ENCODE results near the gene ADAMTSL5. TPM values are rescaled to one million over a fixed set of nuclear protein-coding genes. Genes with fewer than 3 reads are reported as not detected.
"Not testable (repeated sequence)": the region's sequence is repeated elsewhere in the genome, so short reads cannot be mapped to it uniquely, and the experiment has no call there.

ADAMTSL5 gene
- total RNA-seq, 1 experiment from 2014 or later, result 0.57 TPM

DNA sequence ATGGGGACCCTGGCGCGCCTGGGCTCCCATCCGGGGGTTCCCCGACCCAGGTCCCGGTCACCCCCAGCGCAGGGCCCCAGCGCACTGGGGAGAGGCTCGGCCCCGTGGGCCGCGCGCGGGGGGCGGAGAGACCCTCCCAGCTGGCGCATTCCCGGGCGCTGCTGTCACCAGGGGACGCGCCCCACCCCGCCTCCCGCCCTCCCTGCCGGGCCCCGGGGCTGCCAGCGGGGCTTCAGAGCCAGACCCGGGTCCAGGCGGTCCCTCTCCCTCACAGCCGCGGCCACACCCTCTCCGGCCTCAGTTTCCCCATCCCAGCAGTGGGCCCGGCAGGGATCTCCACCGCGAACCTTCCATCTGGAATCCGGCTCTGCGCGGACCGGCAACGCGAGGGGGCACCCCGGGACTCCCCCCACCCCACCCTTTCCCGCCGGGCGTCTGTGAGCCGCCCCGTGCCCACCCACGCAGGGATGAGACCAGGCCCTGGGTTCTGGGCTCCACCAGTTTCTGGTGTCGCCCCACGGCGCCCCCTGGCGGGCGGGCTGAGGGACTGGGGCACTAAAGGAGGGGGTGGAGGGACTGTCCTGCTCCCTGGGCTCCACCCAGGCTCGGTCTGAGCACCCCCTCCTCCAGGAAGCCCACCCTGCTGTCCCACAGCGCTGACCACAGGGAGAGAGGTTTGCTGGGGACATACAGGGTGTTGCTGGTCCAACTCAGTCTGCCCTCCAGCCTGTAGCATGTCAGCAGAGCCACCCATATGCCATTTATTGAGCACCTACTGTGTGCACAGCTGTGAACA is 878 bp upstream of the ADAMTSL5 start:
- DNase-seq (ENCODE audit: low read depth), result peak; percentile 60

DNA sequence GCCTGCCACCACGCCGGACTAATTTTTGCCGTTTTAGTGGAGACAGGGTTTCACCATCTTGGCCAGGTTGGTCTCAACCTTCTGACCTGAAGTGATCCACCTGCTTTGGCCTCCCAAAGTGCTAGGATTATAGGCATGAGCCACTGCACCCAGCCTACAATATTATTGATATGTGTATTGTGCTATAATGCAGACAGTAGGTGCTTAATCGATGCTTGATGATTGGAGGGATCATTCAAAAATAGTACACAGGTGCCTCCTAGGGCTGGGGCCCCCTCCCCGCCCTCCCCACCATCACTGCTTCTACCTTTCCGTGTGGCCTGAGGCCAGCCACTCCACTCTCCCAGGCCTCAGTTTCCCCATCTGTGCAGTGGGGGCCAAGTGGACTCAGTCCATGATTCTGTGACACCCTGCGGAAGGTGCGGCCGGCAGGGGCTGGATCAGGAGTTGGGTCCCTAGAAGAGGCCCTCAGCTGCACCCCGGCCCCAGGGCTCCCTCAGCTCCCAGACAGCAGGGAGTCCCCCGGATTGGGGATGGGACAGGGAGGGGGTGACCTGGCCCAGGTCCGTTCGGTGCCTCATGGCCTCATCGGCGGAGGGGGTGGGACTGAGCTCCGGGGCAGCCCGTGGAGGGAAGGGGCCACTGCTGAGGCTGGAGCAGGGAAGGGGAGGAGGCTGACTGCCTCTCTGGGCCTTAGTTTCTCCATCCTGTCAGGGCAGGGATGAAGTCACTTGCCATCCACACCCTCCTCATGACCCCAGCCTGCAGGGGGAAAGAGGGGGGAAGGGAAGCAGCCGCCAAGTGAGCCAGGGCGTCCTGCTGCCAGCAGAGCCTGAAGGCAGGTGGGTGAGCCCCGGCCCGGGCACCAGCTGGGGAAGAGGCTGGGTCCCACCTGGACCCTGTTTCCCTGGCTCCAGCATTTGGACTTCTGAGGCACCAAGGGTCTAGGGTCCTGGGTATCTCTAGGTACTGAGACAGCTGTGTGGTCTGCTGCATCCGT is 1.2 kb downstream of the ADAMTSL5 start:
- no peak for DNase-seq (ENCODE audit: low read depth)

DNA sequence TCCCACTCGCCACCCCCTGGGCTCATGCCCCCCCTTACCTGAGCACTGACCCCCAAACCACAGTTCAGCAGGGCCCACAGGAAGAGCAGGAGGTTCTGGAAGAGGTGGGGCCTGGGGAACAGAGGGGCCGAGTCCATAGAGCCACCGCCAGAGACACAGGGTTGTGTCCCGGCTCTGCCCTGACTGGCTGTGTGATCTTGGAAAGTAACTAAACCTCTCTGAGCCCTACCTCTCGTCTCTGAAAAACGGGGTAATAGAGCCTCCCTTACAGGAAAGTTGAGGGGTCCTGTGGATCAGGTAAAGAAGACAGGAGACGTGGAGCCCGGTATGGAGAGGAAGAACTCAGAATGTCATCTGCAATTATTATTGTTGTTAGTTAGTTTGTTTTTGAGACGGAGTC is 2.0 kb downstream of the ADAMTSL5 start:
- no peak for DNase-seq (ENCODE audit: low read depth)

DNA sequence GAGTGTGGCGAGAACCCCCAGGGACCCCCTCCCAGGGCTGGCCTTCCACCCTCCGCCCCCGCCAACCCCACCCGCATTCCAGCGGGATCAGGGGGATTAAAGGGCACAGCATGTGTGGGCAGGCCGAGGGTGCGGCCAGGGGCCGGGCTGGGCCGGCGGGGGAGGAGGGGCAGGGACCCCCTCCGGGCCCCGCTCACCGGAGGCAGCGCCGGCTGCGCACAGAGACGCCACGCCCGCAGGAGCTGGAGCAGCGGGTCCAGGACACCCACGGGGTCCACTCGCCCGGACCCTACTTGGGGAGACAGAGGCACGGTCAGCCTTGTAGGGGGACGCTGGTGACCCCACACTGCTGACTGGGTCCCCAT is 2.4 kb downstream of the ADAMTSL5 start:
- DNase-seq (ENCODE audit: low read depth), result no peak

DNA sequence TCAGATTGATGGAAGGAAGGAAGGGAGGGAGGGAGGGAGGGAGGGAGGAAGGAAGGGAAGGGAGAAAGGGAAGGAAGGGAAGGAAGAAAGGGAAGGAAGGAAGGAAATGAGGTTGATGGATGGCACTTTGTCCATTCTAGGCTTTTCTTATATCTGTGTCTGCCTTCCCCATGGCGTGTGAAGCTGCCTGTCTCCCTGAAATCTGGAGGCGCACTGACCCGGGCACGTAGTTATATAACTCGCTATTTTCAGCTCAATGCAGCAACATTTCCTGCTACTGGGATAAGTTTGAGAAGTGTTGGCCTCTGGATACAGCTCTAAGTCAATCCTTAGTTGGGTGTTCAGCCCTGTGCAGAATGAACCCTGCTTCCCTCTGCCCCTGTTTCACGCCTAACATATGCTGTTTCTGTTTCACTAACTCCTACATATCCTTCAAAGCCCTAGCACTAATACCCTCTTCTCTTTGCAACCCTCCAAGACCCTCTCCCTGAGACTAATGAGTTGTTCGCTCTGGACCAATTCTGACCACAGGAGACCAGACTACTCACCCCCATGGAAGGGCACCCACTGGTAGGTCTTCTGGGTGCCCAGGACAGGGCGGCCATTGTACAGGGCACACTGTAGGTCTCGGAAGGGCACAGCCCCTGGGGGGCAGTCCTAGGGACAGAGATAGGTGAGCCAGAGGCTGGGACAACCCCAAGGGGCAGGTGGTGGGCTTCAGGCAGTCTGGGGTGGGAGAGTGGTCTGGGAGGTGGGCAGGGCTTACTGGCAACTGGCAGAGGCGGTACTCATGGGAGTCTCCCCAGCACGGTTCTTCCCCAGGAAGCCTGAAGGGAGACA is 3.0 kb downstream of the ADAMTSL5 start:
- no peak for DNase-seq (ENCODE audit: low read depth)

DNA sequence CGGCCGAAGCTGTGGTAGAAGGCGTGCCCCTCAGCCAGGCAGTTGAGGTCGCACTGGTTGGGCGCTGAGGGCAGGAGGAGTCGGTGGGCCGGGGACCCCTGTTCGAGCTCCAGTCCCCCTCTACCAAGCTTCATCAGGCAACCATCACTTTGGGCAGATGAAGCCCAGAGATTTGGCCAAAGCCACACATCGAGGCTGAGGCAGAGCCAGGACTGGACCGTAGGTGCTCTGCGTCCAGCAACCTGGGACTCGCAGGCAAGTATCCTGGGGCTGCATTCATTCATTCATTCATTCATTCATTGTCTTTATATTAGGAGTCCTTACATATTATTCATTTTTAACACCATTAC is 4.3 kb downstream of the ADAMTSL5 start:
- DNase-seq (ENCODE audit: low read depth), result no peak

DNA sequence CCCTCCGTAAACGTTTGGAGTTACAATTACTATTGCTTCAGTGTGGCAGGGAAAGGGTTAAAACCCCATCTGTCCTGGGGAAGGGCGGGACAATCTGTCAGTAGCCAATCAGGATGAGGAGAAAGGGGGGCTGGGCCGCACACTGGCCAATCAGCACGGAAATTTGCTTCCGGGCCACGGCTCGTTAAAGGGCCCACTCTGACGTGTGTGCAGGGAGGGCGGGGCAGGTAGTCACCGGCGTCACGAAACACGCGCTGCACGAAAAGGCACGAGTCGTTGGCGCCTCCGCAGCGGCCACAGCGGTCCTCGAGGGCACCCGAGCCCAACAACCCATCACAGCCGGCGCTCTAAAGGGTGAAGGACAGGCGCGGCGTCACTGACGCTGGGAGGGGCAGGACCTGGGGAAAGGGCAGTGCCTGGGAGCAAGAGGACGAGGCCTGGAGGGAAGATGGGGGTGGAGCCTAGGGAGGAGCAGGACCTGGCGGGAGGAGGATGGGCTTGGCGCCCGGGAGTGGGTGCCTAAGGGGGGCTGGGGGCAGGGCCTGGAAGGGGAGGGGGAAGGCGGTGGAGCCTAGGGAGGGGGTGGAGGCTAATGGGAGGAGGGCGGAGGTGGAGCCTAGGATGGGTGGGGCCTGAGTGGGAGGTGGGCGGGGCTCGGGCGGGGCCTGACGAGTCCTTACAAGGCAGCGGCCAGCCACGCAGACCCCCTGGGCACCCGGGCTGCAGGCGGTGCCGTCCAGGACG is 4.9 kb downstream of the ADAMTSL5 start:
- DNase-seq (ENCODE audit: low read depth), result peak; percentile 92

DNA sequence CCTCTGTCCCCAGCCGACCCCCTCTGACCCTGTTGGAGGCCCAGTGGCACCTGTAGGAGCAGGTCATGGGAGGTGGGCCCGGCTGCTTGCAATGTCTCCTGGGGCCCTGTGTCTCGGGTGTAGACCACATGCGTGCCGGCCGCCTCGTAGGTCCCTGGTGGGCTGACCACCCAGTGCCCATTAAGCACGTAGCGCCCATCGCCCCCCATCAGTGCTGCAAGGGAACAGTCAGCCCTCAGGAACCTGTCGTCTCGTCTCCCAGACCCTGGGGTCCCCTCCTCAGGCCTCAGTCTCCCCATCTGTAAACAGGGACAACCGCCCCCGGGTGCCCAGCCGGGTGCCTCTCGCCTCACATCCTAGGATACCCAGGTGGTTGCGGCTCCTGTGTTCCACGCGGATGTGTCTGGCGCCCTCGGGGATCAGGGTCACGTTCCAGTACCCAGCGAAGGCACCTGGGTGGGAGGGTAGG is 5.6 kb downstream of the ADAMTSL5 start:
- no peak for DNase-seq (ENCODE audit: low read depth)

DNA sequence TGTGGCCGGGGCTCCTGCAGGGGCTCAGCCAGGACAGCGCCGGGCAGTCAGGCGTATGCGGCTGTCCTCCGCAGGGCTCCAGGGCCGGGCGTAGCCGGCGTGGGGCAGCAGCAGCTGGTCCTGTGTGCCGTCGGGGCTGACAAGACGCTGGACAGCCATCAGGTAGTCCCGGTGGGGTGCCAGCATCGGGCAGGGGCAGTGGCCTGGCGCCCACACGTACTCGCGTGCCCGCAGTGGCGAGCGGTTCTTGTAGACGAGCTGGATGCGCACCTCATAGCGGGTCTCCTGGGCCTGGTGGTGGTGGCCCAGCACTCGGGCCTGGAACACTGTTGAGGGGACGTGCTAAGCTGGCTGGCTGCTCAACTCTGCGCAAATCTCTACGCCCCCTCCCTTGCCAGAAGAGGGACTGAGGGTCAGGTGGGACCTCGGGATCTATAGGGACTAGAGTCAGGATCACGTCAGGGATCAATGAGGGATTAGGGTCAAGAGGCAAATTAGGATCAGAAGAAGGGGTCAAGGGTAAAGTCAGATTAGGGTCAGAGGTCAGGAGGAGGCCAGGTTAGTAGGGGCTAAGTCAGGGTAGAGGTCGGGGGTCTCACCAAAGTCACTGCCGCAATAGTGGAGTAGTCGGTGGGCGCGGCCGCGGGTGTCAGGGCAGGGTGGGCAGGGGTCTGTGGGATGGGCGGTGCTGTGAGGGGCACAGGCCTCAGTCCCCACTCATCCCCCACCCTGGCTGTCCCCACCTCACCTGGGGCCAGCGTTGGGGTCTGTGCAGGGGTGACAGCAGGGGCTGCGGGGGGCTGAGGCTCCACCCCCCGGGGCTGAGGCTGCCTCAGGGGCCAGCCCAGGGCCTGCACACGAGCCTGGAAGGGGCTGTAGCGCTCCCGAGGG is 6.6 kb downstream of the ADAMTSL5 start:
- DNase-seq (ENCODE audit: low read depth), result no peak

DNA sequence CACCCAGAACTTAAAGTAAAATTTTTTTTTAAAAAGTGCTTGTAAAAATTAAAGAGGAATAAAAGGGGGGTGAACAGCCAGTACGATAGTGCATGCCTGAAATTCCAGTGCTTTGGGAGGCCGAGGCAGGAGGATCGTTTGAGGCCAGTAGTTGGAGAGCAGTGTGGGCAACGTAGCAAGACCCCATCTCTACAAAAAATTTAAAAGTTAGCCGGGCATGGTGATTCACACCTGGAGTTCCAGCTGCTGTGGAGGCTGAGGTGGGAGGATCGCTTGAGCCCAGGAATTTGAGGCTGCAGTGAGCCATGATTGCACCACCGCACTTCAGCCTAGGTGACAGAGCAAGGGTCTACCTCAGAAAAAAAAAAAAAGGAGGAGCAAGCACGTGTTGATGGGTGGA is 7.8 kb downstream of the ADAMTSL5 start:
- DNase-seq (ENCODE audit: low read depth), result no peak

DNA sequence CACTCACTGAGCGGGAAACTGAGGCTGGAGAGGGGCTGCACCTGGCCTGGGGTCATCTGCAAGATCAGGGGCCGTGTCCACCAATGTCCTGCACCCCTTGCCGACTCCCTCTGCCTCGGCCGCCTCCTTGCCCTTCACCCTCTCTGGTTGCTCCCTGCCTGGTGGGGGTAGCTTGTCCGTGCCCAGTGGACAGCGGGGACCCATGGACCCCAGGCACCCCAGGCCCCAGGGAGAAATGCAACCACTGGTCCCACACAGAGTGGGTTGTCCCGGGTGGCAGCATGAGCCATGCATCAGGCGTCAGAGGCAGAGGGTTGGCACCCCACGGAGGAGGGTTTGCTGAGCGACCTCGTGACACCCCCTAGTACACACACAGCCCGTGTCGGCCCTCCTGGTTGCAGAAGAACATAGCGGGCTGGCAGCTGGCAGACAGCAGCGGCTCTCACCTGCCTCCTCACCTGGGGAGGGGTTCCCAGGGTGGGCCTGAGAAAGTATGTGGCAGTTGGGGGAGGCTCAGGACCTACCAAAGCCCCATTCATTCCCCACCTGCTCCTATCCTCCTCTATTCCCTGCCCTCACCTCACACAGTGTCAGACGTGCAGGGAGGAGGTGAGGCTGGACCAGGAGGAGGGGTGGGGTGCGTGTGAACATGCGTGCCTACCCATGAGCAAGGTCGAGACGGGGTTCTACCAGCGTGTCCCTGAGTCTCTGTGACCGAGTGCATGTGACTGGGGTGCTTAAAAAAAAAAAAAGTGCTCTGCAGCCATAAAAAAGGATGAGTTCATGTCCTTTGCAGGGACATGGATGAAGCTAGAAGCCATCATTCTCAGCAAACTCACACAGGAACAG is 8.7 kb downstream of the ADAMTSL5 start:
- DNase-seq (ENCODE audit: low read depth), result no peak

DNA sequence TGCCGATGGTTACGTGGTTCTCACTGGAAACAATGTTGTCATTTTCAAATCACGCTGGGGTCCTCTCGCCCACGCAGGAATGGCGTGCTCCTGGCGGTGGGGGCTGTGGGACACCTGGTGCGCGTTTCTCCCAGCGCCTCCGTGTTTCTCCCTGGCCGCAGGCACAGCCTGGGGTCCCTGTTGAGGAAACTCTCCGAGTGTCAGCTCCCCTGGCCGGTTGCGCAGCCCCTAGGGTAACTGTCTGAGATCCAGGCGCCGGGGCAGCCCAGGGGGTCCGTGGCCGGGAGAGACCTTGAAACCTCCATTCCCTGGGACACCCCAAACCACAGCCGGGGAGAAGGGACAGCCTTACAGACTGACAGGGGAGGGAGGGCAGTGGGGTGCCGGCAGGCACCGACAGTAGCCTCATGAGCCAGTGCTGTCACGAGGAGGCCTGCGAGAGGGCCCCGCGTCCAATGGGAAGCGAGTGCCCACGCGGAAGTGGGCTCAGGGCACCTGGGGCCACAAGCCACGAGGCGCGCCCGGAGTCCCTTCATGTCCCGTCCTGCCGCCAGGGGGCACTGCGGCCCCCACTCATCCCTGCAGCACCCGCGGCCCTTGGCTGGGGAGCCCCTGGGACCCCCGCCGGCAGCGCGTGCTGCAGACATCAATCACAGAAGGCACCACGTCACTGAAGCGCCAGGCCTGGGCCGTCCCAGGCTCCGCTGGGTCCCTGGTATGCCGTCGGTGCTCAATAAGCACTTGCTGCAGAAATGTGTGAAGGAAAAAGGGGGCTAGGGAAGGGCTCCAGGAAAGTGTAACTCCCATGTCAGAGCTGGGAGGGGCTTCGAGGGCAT is 9.5 kb downstream of the ADAMTSL5 start:
- peak; percentile 55 for DNase-seq (ENCODE audit: low read depth)

DNA sequence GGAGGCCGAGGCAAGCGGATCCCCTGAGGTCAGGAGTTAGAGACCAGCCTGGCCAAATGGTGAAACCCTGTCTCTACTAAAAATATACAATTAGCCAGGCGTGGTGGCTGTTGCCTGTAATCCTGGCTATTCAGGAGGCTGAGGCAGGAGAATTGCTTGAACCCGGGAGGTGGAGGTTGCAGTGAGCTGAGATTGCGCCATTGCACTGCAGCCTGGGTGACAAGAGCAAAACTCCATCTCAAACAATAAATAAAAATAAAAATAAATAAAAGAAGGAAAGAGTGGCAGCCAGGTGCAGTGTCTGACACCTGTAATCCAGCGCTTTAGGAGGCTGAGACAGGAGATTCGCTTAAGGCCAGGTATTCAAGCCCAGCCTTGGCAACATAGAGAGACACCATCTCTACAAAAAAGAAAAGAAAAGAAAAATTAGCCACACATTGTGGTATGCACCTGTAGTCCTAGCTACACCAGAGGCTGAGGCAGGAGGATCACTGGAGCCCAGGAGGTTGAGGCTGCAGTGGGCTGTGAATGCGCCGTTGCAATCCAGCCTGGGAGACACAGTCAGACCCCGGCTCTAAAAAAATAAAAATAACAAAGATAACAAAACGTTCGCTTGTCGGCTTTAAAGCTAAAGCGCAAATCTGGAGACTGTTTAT is 10.3 kb downstream of the ADAMTSL5 start:
- no peak for DNase-seq (ENCODE audit: low read depth)

DNA sequence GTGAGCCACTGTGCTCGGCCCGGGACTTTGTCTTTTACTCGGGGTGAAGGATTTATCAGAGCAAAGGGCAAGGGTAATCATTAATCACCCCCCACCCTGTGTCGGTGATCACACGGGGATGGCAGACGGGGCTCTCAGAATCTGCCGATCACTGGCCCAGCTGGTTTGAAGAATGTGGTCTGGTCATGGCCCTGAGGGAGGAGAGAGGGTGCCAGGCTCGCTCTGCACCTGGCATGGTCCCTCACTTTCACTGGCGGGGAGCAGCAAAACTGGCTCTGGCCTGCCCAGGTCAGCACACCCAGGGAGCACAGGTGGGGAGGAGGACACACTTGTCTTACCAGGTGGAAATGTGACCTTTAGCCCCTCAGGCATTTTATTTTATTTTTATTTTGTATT is 11.6 kb downstream of the ADAMTSL5 start:
- DNase-seq (ENCODE audit: low read depth), result no peak

DNA sequence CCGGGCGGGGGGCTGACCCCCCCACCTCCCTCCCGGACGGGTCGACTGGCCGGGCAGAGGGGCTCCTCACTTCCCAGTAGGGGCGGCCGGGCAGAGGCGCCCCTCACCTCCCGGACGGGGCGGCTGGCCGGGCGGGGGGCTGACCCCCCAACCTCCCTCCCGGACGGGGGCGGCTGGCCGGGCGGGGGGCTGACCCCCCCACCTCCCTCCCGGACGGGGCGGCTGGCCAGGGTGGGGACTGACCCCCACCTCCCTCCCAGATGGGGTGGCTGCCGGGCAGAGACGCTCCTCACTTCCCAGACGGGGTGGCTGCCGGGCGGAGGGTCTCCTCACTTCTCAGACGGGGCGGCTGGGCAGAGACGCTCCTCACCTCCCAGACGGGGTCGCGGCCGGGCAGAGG is 13.6 kb downstream of the ADAMTSL5 start:
- DNase-seq (ENCODE audit: low read depth), result not testable (repeated sequence)

DNA sequence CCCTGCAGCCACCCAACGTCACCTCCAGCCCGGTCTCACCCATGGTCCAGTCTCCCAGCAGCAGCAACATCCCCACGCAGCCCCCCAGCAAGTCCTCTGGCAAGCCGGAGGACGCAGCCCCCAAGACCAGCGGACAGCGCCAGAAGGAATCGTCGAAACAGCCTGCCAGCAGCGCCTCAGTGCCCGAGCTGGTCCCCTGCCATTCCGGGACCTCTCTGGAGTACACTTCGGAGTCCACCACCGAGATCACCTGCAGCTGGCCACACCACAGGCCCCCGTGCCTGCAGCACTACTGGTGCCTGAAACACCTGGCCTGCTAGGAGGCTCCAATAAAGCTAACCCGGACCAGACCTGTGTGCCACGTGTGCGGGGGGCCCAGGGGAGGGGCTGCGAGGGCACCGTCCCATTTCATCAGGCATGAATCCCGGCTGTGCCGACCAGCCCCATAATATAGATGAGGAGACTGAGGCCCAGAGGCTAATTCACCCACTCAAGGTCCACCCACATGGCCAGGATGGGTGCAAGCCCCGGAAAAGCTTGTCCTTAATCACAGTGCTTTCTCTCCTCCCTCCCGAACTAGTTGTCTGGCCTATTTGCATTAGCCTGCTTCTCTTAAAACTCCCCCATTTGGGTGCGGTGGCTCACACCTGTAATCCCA is 15.1 kb downstream of the ADAMTSL5 start:
- DNase-seq (ENCODE audit: low read depth), result no peak

All from Daoy (cell line).